Activated naive CD8-positive, alpha-beta T cell treated with anti-CD3 and anti-CD28 coated beads, Interleukin-2, amount 10 ng/mL, durations not matched to agents 7 days and 5 days (primary cell): ENCODE measurements around the gene STK35. TPM values are rescaled to one million over a fixed set of nuclear protein-coding genes. Genes with fewer than 3 reads are reported as not detected.

Source experiments
- ATAC-seq: fragments of 150-1000 bp; cut with Tn5 transposase; one replicate; pipeline ENCODE4 v1.10.0; 2021; ENCODE audit warnings: low read depth, moderate library complexity
- POLR2A ChIA-PET: fragments of 350-600 bp; sonication (Branson Sonifier 250); formaldehyde crosslinking; loops from one replicate; lab custom pipeline; 2021; ENCODE audit warnings: antibody characterized with exemption; lab: Charles Lee
- DNase-seq: peaks from one replicate; pipeline ENCODE4 v3.0.0; 2021
- H3K27ac Mint-ChIP-seq: one replicate; pipeline ENCODE4 v1.8.0; 2022; ENCODE audit warnings: mild to moderate bottlenecking, mixed read lengths
- H3K27me3 Mint-ChIP-seq: one replicate; pipeline ENCODE4 v1.8.0; 2022; ENCODE audit warnings: mild to moderate bottlenecking, moderate library complexity, mixed read lengths
- H3K36me3 Mint-ChIP-seq: one replicate; pipeline ENCODE4 v1.8.0; 2021; ENCODE audit warnings: mild to moderate bottlenecking, mixed read lengths
- H3K4me1 Mint-ChIP-seq: one replicate; pipeline ENCODE4 v1.8.0; 2021; ENCODE audit warnings: mixed read lengths
- H3K4me3 Mint-ChIP-seq: one replicate; pipeline ENCODE4 v1.8.0; 2022; ENCODE audit warnings: mild to moderate bottlenecking, moderate library complexity, mixed read lengths
- H3K9me3 Mint-ChIP-seq: one replicate; pipeline ENCODE4 v1.8.0; 2021; ENCODE audit warnings: mixed read lengths
- total RNA-seq, 2 experiments: library from RNA; stranded (reverse); gene quantifications; one replicate each; pipeline ENCODE4 v1.2.3, GENCODE V29; 2021

Gene STK35
- total RNA-seq, 2 experiments from 2014 or later: 17.0 to 18.6 TPM

DNA sequence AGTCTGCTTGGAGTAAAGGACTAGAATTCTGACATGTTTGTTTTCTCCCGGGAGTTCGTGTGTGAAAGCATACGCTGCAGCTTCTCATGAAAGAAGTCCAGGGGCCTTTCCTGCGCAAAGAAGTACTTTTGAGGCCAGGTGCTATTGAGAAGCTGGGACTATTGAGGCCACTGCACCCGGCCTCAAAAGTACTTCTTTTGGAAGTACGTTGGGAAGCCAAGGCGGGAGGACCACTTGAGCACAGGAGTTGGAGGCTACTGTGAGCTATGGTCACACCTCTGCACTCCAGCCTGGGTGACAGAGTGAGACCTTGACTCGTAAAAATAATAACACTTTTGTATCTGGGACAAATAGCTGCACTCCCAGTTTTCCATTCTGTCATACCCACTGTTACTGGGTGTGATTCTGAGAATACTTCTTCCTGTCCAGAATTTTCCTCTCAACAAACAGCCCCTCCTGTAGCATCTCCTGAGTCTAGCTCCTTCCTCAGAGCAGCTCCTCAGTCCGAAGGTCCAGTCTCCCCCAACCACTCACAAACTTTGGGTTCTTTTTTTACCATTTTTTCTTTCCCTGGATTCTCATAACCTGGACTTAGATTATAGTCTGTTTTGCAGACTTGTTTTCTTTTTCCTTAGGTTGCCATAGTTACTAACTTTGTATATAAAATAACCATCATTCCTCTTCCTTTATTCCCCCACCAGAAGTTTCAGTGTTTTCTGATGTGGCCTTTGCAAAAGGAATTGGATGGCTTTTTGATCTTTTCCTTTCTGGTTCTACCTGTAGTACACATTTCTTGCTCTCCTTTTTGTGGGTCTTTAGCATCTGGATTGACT, 12.7 kb downstream of the STK35 start:
- H3K27me3 Mint-ChIP-seq: no peaks in the 10 kb centered on the region

DNA sequence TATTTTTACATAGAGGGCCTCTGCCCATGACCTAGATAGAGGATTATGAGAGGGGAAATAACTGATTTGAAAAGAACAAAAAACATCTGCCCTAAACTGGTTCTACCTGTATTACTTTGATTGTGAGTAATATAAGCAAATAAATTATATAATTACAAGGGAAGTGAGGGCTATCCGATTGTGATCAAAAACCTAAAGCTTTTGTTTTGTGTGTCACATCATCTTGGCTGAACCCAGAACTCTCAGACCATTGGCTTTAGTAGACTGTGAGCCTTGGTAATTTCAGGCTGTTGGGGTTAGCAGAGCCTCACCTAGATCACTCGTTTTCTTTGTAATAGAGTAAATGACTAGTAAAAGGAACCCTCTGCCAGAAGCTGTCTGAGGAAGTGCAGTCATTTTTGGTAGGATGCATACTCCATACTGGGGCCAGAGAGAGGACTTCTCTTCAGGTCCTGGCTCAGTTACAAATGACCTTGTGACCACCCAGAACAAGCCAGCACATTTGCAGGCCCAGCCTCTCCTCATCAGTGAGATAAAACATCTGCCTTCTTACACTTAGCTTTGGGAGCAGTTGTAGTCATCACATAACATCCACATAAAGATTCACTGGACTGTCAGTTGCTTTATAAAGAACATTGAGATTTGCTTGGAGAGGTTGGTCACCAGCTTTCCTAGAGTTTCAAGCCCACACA, 13.5 kb downstream of the STK35 start:
- H3K27ac Mint-ChIP-seq: no peak overlapping the region
- DNase-seq: no peak
- H3K9me3 Mint-ChIP-seq: no peaks in the 10 kb centered on the region
- peaks cover 43% of the 10 kb centered on the region for H3K36me3 Mint-ChIP-seq
- POLR2A ChIA-PET: interaction anchor here (1.8 kb wide), 1 partner anchor 12 kb away, joined by 5 read pairs; no protein-coding TSS in a partner anchor
- peaks cover 31% of the 10 kb centered on the region for H3K4me1 Mint-ChIP-seq
- ATAC-seq: no peak
- H3K27me3 Mint-ChIP-seq: no peaks in the 10 kb centered on the region
- H3K4me3 Mint-ChIP-seq: no peak overlapping the region

More for the DNA sequence above, 12.7 kb downstream of the STK35 start:
- Mint-ChIP-seq H3K4me1 (peaks cover 33% of the 10 kb centered on the region), H3K9me3 (no peaks in the 10 kb centered on the region), H3K27ac (no peak overlapping the region), H3K36me3 (peaks cover 36% of the 10 kb centered on the region), H3K4me3 (no peak overlapping the region)
- ATAC-seq (no peak), DNase-seq (no peak)
- POLR2A ChIA-PET: interaction anchor here (1.1 to 1.8 kb wide), 2 partner anchors 10 to 11 kb away, joined by 3 to 5 read pairs; no protein-coding TSS in a partner anchor

DNA sequence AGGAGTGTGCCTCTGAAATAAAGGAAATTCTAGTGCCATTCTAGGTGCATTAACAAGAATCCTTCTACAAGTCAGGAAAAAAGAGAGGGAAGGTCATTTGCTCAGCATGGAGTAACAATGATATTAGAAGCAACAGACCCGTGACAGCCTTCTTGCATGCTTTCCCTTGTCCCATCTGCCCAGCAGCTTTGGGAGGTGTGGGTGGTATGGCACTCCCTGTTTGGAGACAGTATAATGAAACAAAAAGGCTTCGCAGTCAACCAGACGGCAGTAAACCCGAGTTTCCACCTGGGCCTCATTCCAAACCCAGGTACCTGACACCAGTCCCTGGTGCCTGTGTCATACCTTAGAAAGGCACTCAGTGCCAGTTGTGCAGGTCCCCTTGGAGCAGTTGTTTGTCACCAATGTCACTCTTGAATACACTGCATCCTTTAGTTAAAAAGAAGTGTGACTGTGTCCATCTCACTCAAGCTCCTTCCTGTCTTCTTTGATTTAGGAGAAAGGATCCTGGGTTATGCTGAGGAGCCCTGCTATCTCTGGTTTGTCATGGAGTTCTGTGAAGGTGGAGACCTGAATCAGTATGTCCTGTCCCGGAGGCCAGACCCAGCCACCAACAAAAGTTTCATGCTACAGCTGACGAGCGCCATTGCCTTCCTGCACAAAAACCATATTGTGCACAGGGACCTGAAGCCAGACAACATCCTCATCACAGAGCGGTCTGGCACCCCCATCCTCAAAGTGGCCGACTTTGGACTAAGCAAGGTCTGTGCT, 14.7 kb downstream of the STK35 start:
- POLR2A ChIA-PET: no interaction called here
- no peak for ATAC-seq
- no peaks in the 10 kb centered on the region for H3K9me3 Mint-ChIP-seq
- no peak for DNase-seq
- peaks cover 48% of the 10 kb centered on the region for H3K36me3 Mint-ChIP-seq
- H3K27ac Mint-ChIP-seq: no peak overlapping the region
- H3K4me1 Mint-ChIP-seq: peaks cover 24% of the 10 kb centered on the region
- H3K4me3 Mint-ChIP-seq: no peak overlapping the region
- no peaks in the 10 kb centered on the region for H3K27me3 Mint-ChIP-seq

DNA sequence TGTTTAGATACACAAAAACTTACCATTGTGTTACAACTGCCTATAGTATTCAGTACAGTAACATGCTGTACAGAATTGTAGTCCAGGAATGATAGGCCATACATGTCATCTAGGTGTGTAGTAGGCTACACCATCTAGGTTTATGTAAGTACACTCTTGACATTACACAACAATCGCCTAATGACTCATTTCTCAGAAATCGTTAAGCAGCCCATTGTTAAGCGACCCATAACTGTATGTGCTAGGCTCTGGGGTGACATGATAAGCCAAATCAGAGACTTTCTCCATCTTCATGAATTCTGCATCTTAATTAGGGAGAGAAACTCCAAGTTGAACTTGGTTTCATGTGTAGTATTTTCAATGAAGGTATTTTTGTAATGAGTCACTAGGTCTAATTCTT, 17.2 kb downstream of the STK35 start:
- no peak for ATAC-seq
- Mint-ChIP-seq H3K9me3 (no peaks in the 10 kb centered on the region), H3K36me3 (peaks cover 50% of the 10 kb centered on the region), H3K27ac (no peak overlapping the region), H3K4me3 (no peak overlapping the region), H3K4me1 (peaks cover 25% of the 10 kb centered on the region), H3K27me3 (no peaks in the 10 kb centered on the region)
- DNase-seq: no peak
- POLR2A ChIA-PET: no interaction called here

DNA sequence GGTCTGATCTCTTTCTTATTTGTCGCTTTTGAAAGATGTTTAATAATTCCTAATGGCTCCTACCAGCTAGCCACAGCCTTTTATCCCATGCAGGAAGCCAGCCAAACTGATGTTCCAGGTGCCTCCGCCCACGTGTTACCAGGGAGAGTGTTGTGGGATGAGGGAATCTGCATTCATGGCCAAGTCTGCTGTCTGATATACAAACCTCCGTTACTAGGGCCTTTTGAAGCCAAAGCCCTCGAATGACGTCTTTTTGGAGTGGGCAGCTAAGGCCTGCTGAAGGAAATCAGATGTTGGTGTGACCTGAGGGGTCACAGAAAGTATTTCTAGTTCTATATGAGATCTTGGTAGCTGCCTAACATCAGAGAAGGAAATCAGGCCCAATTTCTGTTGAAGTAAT, 21.3 kb downstream of the STK35 start:
- Mint-ChIP-seq H3K27ac (no peak overlapping the region), H3K4me3 (no peak overlapping the region), H3K9me3 (no peaks in the 10 kb centered on the region), H3K27me3 (no peaks in the 10 kb centered on the region), H3K4me1 (peaks cover 28% of the 10 kb centered on the region), H3K36me3 (peaks cover 34% of the 10 kb centered on the region)
- no peak for ATAC-seq
- no peak for DNase-seq
- POLR2A ChIA-PET: no interaction called here

DNA sequence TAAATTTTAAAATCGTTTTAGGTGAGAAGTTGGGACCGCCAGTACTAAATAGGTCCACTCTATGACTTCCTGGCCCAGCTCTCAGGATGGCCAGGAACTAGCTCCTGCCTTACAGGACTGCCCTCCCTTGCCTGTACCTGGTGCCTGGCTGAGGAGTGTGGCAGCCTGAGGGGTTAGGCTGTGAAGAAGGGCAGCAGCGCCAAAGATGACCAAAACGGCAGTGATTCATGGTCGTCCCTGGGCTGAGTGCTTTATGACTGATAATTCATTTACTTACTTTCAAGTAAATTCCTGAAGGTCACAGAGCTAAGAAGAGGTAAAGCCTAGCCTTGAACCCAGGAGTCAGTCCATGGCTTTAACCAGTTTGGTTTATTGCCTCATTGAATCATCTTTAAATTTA, 22.1 kb downstream of the STK35 start:
- no peak overlapping the region for H3K4me3 Mint-ChIP-seq
- no peak for DNase-seq
- no peak for ATAC-seq
- H3K27me3 Mint-ChIP-seq: no peaks in the 10 kb centered on the region
- POLR2A ChIA-PET: interaction anchor here (0.7 kb wide), 1 partner anchor 10 kb away, joined by 3 read pairs; no protein-coding TSS in a partner anchor
- no peak overlapping the region for H3K27ac Mint-ChIP-seq
- peaks cover 31% of the 10 kb centered on the region for H3K36me3 Mint-ChIP-seq
- H3K9me3 Mint-ChIP-seq: no peaks in the 10 kb centered on the region
- H3K4me1 Mint-ChIP-seq: peaks cover 28% of the 10 kb centered on the region

DNA sequence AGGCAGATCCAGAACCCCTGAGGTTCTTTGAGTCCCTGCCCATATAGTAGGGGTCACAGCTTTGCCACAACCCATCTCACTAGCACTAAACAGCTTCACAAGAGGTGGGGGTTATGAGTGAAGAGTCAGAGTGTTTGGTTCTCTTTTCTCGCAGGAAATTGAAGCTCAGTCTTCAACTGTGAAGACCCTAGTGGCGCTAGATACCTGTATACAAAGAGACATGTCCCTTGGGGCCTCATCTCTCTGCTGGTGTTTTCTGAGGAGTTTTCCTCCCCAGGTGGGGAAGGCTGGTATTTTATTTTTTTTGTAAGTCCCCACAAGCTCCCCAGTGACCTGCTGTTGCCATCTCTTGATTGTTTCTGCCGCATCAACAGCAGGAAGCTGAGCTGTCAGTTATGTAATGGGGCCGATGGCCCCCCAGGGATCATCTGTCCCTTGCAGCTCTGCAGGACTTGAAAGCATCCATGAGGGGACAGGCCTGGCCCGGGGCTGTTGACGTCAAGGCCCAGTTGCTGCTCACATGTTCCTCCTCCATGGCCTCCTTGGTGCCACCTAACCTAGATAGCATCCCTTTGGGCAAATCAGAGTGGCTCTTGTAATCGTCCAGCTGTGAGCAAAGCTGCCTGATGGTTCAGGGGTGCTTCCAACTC, 23.1 kb downstream of the STK35 start:
- H3K4me1 Mint-ChIP-seq: peaks cover 22% of the 10 kb centered on the region
- peaks cover 23% of the 10 kb centered on the region for H3K36me3 Mint-ChIP-seq
- POLR2A ChIA-PET: interaction anchor here (0.7 kb wide), 1 partner anchor 11 kb away, joined by 3 read pairs; no protein-coding TSS in a partner anchor
- DNase-seq (no peak), ATAC-seq (no peak)
- no peak overlapping the region for H3K27ac Mint-ChIP-seq
- no peak overlapping the region for H3K4me3 Mint-ChIP-seq
- no peaks in the 10 kb centered on the region for H3K27me3 Mint-ChIP-seq
- no peaks in the 10 kb centered on the region for H3K9me3 Mint-ChIP-seq

DNA sequence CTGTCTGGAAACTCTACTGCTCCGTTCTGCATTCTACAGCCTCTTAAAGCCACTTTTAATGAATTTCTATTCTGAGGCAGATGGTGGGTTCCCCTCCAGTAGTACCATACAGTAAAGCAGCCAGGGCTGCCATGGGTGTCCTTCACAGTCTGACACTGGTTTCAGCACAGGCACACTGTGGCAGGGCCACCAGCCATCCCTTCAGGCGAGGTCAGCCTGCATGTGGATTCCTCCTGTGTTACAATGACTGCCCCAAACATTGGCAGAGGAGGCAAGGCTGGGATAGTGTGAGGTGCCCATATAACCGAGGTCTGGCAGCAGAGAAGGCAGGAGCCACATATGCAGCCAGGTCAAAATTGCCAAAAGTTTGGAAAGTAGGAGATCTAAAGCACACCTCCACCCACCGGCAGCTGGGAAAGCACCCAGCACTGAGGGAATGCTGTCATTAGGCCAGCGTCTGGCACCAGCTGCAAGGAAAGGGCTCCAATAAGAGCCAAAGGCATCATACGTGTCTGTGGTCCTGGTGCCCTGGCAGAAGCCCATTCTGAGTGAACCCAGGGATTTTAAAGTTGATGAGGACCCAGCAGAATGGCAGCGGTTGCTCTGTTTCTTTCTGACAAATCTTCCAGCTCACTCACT, 24.0 kb downstream of the STK35 start:
- DNase-seq (no peak), ATAC-seq (no peak)
- no peak overlapping the region for H3K4me3 Mint-ChIP-seq
- H3K4me1 Mint-ChIP-seq: peaks cover 23% of the 10 kb centered on the region
- H3K9me3 Mint-ChIP-seq: no peaks in the 10 kb centered on the region
- H3K36me3 Mint-ChIP-seq: peaks cover 15% of the 10 kb centered on the region
- POLR2A ChIA-PET: no interaction called here
- H3K27ac Mint-ChIP-seq: no peak overlapping the region
- no peaks in the 10 kb centered on the region for H3K27me3 Mint-ChIP-seq

DNA sequence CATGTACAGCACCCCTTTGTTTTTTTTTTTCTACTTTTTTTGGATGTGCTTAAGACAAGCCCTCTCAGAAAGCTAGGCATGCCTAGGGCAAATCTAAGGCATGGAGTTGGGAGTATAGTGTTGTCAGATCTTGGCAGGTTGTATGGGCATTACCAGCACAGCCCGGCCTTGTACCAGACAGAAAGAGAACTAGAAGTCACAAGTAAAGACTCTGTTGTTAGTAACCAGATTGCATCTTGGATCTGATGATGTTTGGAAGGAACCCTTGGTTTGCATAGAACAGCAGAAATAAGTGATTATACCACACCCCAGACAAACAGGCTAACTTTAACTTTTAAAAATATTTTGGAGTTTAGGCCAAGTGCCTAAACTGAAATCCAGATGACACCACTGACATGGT, 25.6 kb downstream of the STK35 start:
- DNase-seq (no peak), ATAC-seq (no peak)
- Mint-ChIP-seq H3K36me3 (peaks cover 5% of the 10 kb centered on the region), H3K4me1 (peaks cover 19% of the 10 kb centered on the region), H3K9me3 (no peaks in the 10 kb centered on the region), H3K27ac (no peak overlapping the region), H3K4me3 (no peak overlapping the region), H3K27me3 (no peaks in the 10 kb centered on the region)
- POLR2A ChIA-PET: no interaction called here

DNA sequence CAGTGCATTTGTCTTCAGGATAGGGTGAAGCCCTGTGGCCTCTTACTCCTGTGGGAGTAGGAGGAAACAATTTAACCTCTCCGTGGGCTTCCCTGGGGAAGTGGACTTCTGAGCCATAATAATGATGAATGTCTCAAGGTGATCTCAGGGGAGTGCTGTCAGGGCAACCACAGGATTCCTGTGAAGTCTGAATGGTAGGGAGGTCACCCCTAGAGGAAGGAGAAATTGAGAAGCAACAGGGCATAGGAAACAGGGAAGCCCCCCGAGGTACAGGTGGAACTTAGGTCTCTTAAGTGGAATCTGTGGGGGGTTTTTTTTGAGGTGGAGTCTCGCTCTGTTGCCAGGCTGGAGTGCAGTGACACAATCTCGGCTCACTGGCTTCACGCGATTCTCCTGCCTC, 26.9 kb downstream of the STK35 start:
- ATAC-seq (no peak), DNase-seq (no peak)
- no peak overlapping the region for H3K27ac Mint-ChIP-seq
- POLR2A ChIA-PET: no interaction called here
- H3K4me3 Mint-ChIP-seq: no peak overlapping the region
- peaks cover 5% of the 10 kb centered on the region for H3K36me3 Mint-ChIP-seq
- H3K27me3 Mint-ChIP-seq: no peaks in the 10 kb centered on the region
- peaks cover 19% of the 10 kb centered on the region for H3K4me1 Mint-ChIP-seq
- no peaks in the 10 kb centered on the region for H3K9me3 Mint-ChIP-seq

DNA sequence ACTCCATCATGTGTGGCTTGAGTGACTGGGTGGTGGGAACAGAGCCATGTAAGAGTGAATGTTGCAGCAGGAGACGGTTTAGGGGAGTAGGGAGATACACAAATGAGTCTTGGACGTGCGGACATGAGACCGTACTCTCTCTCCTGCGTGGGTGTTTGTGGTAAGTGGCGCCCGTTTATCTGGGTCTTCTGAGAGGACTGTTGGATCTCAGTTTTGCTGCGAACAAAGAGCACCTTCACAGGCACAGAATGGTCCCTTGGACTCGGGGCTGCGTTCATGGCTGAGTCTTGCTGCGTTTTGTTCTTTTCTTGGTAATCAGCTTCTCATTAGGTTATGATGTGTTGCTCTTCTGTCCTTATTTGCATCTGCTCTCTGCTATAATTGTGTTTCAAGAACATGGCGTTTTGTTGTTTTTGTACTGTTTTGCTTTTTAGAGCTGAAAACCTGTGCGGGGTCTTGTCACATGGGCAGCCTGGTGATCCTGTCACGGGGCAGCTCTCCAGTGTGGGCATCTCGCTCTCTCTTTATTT, 28.5 kb downstream of the STK35 start:
- Mint-ChIP-seq H3K4me3 (no peak overlapping the region), H3K9me3 (no peaks in the 10 kb centered on the region), H3K27ac (no peak overlapping the region), H3K36me3 (peaks cover 5% of the 10 kb centered on the region), H3K4me1 (peaks cover 19% of the 10 kb centered on the region), H3K27me3 (no peaks in the 10 kb centered on the region)
- DNase-seq (no peak), ATAC-seq (no peak)
- POLR2A ChIA-PET: no interaction called here

DNA sequence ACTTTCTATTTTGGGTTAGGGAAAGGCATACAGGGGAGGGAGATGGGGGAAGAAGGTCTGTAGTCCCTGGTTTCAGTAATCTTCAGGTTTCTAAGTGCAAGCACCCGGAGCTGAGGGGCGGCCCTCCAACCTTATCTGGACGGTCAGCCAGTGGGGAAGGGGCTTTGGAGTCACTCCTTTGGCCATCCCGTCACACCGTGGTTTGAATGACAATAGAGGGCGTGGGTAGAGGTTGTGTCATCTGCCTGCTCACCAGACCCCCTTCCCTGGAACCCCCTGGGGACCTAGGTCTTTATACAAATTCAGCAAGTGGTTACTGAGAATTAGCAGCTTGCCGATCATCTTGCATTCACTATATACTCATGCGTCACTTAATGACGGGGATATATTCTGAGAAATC, 29.1 kb downstream of the STK35 start:
- no peak overlapping the region for H3K27ac Mint-ChIP-seq
- H3K27me3 Mint-ChIP-seq: no peaks in the 10 kb centered on the region
- POLR2A ChIA-PET: no interaction called here
- ATAC-seq: no peak
- no peak for DNase-seq
- H3K4me1 Mint-ChIP-seq: peaks cover 19% of the 10 kb centered on the region
- H3K4me3 Mint-ChIP-seq: no peak overlapping the region
- H3K36me3 Mint-ChIP-seq: peaks cover 3% of the 10 kb centered on the region
- H3K9me3 Mint-ChIP-seq: no peaks in the 10 kb centered on the region
